HCT116 (cell line): ENCODE results near the gene FOXN3.

Experiments
- ATF3 ChIP-seq: IDR thresholded peaks from 2 replicates; pipeline ENCODE4 v1.6.1; 2012
- CEBPB ChIP-seq: IDR thresholded peaks from 2 replicates; pipeline ENCODE4 v1.6.1; 2012; ENCODE audit warnings: low read depth
- CTCF ChIP-seq, 3 experiments: fragments of 200-600 bp in 1 of 3; sonication (generic) in 1 of 3; IDR thresholded peaks in 2 of 3; conservative IDR thresholded peaks in 1 of 3; 2 replicates each; pipeline ENCODE4 v1.5.1; 2012 to 2017; ENCODE audit warnings: low read depth in 2 of 3, low read length in 2 of 3, antibody characterized with exemption in 1 of 3, borderline replicate concordance in 1 of 3, control low read depth in 1 of 3, mild to moderate bottlenecking in 1 of 3, mixed read lengths in 1 of 3, mixed run types in 1 of 3, moderate library complexity in 1 of 3; ENCODE audit not compliant: insufficient read depth in 1 of 3
- EZH2 ChIP-seq: fragments of 200-600 bp; sonication (generic); IDR thresholded peaks from 2 replicates; pipeline ENCODE4 v1.6.1; 2017; ENCODE audit warnings: antibody characterized with exemption, mixed run types
- EZH2phosphoT487 ChIP-seq: fragments of 200-600 bp; IDR thresholded peaks from 2 replicates; pipeline ENCODE4 v1.6.1; 2018; ENCODE audit warnings: antibody characterized with exemption, borderline replicate concordance
- MAX ChIP-seq: IDR thresholded peaks from 2 replicates; pipeline ENCODE4 v1.6.1; 2012
- POLR2A ChIP-seq: IDR thresholded peaks from 2 replicates; pipeline ENCODE4 v1.7.0; 2011; ENCODE audit warnings: borderline replicate concordance; ENCODE audit not compliant: insufficient read depth, insufficient read length; ENCODE audit errors: extremely low read depth
- POLR2AphosphoS5 ChIP-seq: IDR thresholded peaks from 2 replicates; pipeline ENCODE4 v1.6.1; 2011; ENCODE audit warnings: mild to moderate bottlenecking, low read depth, low read length, moderate library complexity
- RAD21 ChIP-seq: IDR thresholded peaks from 2 replicates; pipeline ENCODE4 v1.6.1; 2012; ENCODE audit warnings: low read depth, mild to moderate bottlenecking
- SIN3A ChIP-seq: IDR thresholded peaks from 2 replicates; pipeline ENCODE4 v1.6.1; 2012; ENCODE audit warnings: low read depth
- YY1 ChIP-seq: IDR thresholded peaks from 2 replicates; pipeline ENCODE4 v1.6.1; 2011; ENCODE audit warnings: low read length, low read depth, moderate library complexity, mild to moderate bottlenecking; ENCODE audit not compliant: insufficient replicate concordance; ENCODE audit errors: extremely low read depth
- TF ChIP-seq, protein P1 (sequence below): IDR thresholded peaks from 2 replicates; pipeline ENCODE4 v1.6.1; 2012; ENCODE audit warnings: low read depth

GRCh38 chr14:89382901-89383845, 33.9 kb downstream of the FOXN3 start:
- TF ChIP-seq CTCF (IDR thresholded peaks at IDR 0.05 in 2 of 3, conservative IDR thresholded peaks at IDR 0.05 in 1 of 3; ENCODE audit: borderline replicate concordance in 1 of 3, insufficient read depth in 1 of 3, low read depth in 2 of 3, low read length in 2 of 3) (no peak), CEBPB (no peak), RAD21 (no peak), POLR2A (no peak), EZH2 (no peak), MAX (no peak), EZH2phosphoT487 (no peak), POLR2AphosphoS5 (no peak), ATF3 (no peak), SIN3A (no peak), YY1 (no peak)
- TF ChIP-seq, protein P1, sequence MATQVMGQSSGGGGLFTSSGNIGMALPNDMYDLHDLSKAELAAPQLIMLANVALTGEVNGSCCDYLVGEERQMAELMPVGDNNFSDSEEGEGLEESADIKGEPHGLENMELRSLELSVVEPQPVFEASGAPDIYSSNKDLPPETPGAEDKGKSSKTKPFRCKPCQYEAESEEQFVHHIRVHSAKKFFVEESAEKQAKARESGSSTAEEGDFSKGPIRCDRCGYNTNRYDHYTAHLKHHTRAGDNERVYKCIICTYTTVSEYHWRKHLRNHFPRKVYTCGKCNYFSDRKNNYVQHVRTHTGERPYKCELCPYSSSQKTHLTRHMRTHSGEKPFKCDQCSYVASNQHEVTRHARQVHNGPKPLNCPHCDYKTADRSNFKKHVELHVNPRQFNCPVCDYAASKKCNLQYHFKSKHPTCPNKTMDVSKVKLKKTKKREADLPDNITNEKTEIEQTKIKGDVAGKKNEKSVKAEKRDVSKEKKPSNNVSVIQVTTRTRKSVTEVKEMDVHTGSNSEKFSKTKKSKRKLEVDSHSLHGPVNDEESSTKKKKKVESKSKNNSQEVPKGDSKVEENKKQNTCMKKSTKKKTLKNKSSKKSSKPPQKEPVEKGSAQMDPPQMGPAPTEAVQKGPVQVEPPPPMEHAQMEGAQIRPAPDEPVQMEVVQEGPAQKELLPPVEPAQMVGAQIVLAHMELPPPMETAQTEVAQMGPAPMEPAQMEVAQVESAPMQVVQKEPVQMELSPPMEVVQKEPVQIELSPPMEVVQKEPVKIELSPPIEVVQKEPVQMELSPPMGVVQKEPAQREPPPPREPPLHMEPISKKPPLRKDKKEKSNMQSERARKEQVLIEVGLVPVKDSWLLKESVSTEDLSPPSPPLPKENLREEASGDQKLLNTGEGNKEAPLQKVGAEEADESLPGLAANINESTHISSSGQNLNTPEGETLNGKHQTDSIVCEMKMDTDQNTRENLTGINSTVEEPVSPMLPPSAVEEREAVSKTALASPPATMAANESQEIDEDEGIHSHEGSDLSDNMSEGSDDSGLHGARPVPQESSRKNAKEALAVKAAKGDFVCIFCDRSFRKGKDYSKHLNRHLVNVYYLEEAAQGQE = no peak
